ENCODE results near the gene WNT3A.

WNT3A gene

GRCh38 chr1:228071839-228072657 is 65.2 kb downstream of the WNT3A start:
- DNase-seq: no peak

GRCh38 chr1:228072658-228073043 is 65.9 kb downstream of the WNT3A start:
- no peak for DNase-seq

DNA sequence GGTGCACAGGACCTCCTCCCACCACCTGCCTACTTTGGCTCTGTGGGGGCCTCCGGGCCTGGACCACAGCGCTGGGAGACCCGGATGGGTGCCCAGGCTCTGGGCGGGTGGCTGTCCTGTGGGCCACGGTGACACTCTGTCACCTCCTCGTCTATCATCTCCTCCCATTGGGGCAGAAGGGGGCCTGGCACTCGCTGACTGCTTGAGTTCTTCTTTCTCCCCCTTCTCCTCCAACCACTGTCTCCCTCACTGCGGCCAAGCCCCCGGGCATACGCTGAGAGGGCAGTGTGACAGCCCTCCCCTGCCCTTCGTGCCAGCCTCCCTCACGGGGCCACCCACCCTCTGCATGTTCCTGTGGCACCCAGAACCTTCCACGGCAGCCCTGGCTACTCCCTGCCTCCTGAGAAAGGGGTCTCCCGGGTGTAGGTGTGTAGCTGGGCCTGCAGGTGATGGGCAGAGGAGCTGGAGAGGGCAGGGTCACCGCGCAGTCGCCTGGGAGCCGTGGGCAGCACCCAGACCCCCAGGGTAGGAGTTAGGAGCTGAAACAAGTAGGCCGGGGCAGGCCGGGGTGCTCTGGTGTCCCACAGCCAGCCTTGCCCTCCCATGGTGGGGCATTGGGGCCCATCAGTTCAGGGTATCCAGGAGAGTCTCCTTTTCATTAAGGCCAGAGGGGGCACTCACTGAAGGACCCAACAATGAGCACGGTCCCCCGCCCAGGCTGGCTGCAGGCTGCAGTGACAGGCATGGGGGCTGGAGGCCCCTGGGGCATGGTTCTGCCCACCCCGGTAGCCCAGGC is 66.5 kb downstream of the WNT3A start:
- DNase-seq: no peak

DNA sequence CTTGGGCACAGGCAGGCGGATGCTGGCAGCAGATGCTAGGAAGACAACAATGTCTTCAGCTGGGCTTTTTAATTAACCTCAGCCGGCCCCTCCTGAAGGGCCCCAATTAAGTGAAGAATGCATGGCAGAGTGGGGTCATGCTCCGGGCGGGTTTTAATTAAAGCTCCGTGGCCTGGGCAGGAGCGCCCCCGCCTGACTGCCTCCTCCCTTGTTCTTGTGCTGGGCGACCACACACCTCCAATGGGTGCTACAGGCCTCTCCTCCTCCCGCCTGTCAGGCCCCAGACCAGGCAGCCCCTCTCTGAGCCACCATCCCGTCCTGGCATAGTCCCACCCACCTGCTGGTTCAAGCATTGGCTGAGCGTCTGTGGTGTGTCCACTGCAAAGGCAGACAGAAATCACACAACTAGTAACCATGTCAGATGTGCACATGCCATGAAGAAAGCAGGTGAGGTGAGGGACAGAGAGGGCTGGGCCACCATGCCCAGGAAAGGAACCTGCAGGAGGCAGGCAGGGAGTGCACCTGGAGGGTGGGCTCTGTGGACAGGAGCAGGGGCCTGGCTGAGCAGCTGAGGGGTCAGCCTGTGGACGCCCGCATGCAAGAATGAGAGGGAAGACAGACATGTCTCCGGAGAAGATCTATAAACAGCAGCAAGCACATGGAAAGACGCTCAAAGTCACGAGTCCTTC is 67.2 kb downstream of the WNT3A start:
- peak in 1 of 2 experiments; percentile 20 for DNase-seq

- no peak for DNase-seq
These were observed 68.3 kb downstream of the WNT3A start for GRCh38 chr1:228074954-228075730.

DNA sequence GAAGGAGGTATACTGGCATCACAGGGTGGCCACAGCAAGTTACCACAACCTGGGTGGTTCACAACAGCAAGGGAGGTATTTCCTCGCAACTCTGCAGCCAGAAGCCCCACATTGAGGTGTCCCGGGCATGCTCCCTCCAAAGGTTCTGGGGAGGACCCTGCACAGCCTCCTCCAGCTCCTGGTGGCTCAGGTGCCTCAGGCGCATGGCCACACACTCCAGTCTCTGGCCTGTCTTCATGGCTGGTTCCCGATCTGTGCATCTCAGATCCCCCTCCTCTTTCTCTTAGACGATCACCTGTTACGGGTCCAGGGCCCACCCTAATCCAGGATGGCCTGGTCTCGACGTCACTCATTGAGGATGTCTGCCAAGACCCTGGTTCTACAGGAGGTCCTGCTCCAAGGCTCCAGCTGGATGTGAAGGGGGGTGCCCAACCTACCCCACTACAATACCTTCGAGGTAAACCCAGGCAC is 69.0 kb downstream of the WNT3A start:
- no peak for DNase-seq

DNA sequence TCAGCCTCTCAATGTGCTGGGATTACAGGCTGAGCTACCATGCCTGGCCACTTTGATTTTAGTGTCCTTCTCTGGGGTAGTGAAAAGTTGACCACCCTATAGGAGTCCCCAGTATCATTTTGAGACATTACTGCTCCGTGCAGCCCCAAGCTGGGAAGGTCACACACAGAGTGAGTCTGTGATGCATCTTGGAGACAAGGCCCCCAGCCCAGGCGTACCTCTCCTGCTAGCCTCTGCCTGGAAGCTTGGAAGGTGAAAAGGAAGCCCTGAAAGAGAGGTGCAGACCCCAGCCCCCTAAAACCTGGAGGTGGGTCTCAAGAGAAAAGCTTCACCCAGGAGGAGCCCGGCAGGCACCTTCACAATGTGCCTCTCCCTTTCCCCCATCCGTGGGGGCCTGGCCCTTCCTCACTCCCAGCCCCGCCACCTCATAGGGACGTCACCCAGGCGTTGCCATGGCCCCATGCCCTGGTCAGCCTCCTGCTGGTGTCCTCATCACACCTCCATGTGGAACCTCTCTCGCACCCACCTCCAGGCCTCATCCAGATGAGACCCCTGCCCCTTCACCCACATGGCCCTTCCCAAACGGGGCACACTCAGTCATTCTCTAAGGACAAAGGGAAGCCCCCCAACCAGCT is 70.1 kb downstream of the WNT3A start:
- DNase-seq: no peak

- DNase-seq: no peak
These were observed 71.0 kb downstream of the WNT3A start for GRCh38 chr1:228077565-228078330.

GRCh38 chr1:228079013-228079412 is 72.2 kb downstream of the WNT3A start:
- DNase-seq: no peak

DNA sequence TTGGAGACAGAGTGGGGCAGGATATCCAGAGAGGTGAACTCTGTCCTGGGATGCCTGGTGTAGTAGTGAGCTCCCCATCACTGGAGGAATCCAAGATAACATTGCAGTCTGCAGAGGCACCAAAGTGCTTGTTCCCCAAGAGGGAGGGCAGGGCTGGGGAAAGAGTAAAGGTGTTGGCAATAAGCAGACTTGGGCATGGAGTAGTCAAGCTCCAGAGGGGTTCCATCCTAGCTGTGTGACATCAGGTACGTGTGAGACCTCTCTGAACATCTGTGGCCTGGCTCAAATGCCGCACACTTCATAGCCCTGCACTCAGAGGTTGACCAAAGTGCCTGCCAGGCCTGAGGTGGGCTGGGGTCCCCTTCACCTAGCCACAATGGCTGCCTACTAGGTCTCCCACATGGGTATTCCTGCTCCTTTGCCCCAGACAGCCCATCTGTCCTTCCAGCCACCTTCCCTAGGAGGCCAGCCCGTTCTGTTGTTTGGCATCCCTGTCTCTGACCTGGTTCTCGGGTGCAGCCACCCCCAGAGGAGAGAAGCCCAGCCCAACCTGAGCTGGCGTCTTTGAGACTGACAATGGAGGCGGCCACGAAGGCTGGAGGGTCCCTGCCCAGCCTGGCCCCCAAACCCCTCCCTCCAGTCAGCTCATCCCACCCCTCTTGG is 72.9 kb downstream of the WNT3A start:
- no peak for DNase-seq

DNA sequence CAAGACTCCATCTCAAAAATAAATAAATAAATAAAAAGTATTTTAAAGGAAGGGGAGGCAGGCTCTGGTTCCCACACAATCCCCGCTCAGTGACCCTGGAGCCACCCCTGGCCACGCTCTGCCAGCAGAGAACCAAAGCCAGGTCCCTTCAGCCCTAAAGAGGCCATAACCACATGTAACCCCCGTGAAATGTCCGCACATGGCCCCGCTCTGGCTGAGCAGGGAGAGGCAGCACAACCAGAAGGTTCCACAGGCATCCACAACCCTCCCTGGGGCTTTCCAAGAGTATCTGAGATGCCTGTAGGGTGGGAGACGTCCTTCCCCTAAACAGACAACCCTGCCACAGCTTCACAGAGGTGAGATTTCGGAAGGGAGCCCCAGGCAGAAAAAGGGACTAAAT is 74.3 kb downstream of the WNT3A start:
- DNase-seq: no peak

DNA sequence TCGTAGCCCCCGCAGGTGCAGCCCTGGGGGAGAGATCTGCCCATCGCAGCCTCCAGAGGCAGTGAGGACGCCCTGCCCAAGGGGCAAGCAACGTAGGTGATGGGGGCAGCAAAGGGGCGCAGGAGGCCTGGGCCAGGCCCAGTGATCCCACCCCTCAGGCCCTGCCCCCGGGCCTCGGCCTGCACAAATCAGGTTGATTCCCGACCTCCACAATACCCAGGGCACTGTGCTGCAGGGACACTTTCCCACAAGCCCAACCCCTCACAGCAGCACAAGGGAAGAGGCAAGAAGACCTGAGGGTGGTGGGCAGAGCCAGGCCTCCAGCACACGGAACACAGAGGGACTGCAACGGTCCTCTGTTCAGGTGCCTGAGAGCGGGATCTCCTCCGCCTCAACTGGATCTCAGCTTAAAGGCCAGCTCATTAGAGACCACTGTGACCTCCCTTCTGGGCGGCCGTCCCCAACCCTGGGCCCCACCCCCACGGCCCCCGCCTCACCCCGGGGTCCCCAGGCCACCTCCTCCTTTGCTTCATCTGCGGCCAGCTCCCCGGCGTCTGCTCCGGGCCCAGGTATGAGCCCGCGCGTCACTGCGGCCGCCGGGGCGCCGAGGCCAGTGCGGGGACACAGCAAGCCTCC is 74.9 kb downstream of the WNT3A start:
- DNase-seq: peak in 1 of 2 experiments; percentile 44

DNA sequence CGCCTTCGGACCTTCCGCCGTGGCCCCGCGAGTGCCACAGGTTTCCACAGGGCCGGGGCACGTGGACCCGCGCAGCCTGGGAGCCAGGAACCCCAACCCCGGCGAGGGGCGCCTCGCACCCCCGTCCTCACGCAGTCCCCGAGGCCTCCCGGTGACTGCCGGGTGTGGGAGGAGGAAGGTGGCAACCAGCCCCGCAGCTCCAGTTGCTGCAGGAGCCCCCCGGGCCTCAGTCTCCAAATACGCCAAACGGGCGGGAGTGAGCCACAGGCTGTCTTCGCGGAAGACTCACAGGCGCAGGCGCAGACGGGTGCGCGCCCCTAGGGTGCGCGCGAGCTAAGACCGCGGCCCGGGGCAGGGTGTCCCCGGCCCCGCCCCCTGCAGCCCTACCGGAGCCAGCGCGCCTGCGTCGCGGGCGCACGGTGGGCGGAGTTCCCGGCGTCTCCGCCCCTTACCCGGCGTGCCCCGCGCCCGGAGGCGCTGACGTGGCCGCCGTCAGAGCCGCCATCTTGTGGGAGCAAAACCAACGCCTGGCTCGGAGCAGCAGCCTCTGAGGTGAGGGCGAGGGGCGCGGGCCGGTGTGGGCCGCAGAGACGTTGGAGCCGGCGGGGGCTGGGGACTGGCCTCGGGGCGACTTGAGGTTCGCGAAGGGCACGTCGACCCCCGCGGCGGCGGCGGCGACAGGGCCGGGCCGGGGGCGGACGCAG is 75.6 kb downstream of the WNT3A start, which contains the start of gene ARF1:
ARF1 (plus strand) TSS at position 495 of the 704 bp plus-strand sequence. CDS start 14,407 bp downstream, outside the sequence.
- DNase-seq: peak; percentile 49 to 91

DNA sequence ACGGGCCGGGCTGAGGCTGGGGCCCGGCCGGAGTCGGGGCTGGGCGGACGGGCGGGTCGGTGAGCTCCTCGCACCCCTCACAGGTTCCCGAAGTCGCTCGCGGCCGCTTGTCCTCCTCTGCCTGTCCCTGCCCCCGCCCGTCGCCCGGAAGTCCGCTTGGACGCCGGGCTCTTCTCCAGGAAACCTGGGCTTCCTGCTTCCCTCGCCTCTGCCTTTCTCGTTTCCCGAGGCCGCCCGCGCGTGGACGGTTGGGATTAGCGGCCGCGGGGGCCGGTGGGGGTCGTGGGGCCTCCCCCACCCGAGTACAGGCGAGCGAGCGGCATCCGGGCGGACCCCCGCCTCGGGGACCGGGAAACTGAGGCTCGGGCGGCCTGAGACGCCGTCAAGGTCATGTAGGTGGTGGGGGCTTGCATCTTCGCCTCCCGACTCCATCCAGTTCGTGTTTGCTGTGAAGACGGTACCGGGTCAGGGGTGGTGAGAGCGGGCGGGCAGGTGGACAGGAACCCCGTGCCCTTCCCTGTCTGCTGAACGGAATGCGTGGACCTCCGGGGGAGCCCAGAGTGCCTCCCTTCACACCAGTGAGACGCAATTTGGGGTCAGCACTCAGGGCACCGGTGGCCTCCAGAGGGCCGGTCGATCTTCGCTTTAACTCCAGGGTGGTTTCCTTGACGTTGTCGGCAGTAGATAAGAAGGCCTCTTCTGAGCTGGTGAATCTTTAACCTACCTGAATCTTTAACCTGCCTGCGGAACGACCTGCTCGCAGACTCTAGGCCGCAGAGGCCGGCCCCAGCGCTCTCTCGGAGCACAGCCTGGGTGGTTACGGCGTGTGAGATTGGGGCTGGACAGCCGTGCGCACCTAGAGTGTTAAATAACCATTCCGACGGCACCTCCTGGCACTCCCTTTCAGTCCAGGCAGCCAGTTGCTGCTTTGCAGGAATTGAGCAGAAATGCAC is 76.4 kb downstream of the WNT3A start:
- DNase-seq: peak in 1 of 2 experiments; percentile 43

DNA sequence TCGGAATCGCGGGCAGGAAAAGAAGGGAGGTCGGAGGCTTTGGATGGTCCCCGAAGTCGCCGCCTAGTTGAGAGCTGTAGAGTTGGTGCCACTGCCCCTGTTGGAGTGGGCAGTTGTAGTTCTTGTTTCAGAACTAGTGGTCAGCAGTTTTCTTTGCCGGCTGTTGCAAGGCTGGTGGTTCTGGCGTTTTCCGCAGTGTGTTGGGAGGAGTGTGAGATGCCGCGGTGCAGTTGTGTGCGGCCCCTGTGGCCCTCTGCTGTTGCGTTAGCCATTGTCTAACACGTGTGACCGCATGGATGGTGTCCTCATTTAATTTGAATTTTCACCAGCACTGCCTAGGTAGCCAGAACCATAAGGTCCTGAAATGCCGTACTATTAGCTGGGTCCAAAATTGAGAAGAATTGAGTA is 77.1 kb downstream of the WNT3A start:
- DNase-seq: no peak

DNA sequence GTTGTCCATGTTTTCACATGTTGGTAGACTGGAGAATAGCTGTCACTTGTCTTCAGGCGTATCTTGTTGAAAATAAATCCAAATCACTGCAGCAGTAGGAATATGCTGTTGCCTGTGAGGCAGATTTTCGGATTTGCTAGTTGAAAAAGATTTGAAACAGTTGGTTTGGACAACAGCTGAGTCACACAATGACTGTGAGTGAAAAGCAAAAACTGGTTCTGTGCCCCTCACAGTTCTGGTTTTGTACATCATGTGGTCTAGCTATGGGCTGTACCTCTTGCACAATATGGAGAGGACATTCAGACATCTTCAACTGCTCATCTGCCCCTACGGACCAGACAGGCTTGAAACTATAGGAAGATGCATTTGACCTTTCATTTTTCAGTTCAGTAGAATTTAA is 77.5 kb downstream of the WNT3A start:
- DNase-seq: no peak

- DNase-seq: no peak
These were observed 78.0 kb downstream of the WNT3A start for GRCh38 chr1:228084797-228085196.

GRCh38 chr1:228085287-228085951 is 78.6 kb downstream of the WNT3A start:
- no peak for DNase-seq

All from NCI-H526 (cell line).